GM21423 (cell line): ENCODE results near the gene AGAP2.

Experiments used
- ATAC-seq: cut with Tn5 transposase; IDR thresholded peaks from one replicate; pipeline ENCODE4 v1.9.1; 2021; ENCODE audit warnings: mild to moderate bottlenecking, moderate library complexity; ENCODE audit not compliant: unreplicated experiment

Gene AGAP2

GRCh38 chr12:57737467-57738460, 778 bp downstream of the AGAP2 start:
- no peak for ATAC-seq

DNA sequence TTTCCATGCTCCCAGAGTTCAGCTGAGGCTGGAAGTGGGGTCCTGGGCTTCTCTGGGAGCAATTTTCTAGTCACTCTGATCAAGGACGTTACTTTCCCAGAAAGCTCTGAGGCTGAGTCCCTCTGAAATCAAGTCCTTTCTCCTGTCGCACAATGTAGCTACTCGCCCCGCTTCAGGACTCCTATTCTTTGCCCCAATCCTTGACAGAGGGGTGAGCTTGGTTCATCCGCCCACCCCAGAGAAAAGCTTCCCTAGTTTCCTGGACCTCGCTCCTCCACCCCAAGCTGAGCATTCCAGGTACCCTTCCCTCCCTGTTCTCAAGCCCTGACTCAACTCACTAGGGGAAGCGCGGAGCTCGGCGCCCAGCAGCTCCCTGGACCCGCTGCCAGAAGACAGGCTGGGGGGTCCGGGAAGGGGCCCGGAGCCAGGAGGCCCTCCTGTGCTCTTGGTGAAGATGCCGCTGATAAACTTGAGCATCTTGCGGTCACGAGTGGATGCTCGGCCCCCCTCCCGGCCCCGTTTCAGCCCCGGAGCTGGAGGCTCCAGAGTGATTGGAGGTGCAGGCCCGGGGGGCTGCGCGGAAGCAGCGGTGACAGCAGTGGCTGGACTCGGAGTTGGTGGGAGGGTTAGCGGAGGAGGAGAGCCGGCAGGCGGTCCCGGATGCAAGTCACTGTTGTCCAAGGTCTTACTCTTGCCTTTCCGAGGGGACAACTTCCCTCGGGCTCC, 1.6 kb downstream of the AGAP2 start:
- ATAC-seq = no peak

DNA sequence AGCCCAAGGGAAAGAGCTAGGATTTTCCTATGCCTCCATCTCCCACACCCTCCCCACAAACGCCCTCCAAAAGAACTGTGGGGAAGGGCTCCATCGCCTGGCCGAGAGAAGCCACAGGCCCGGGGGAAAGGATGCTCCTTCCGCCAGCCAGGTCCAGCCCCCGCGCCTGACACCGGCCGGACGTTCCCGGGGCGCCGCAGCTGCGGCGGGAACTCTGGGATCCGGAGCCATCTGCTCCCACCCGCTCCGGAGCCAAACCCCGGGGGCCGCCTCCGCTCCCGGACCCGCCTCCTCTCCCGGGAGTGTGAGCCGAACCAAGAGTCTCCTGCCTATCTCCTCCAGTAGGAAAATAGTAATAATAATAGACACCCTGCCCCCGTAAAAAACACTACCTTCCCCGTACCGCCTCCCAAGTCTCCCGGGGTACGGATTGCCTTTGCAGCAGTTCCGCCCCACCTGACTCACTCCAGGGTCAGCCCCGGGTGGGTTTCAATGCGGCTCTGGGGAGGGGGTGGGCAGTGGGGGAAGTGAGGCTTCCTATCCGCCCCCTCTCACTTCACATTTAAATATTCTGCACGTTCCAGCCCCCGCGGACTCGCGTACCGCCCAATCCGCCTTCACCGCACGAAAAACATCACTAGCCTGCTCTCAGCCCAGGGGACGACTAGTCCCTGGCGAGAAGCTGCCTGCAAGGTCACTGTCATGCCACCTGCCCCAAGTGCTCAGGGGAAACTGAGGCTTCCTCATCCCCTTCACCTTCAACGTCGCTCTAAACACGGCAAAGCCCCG, 2.4 kb downstream of the AGAP2 start:
- ATAC-seq = no peak

DNA sequence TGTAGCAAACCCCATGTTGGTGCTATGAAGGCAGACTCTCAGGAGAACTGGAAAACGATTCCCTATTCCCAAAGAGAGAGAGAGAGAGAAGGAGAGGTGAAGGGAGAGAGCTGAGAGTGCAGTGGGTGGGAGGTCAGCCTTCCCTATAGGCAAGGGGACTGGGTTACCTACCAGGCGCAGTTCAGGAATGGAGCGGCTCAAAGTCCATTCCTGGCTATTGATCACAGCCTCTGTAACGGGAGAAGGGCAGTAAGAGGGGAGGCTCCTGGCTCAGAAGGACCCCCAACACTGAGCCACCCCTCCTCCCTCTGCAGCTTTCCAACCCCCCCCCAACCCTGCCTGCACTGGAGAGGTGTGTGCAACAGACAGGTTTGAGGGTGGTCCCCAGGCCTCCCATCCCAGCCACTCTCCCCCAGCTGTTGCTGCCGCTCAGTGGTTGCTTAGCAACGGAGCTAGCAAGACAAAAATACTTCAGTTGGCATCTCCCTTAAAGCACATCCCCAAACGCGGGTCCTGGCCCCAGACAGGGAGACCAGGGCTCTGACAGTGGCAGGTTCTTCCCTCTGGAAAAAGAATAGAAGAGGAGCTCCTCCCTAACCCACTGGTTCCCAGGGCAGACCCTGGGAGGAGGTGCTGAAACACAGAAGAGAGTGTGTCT, 3.2 kb downstream of the AGAP2 start:
- no peak for ATAC-seq

DNA sequence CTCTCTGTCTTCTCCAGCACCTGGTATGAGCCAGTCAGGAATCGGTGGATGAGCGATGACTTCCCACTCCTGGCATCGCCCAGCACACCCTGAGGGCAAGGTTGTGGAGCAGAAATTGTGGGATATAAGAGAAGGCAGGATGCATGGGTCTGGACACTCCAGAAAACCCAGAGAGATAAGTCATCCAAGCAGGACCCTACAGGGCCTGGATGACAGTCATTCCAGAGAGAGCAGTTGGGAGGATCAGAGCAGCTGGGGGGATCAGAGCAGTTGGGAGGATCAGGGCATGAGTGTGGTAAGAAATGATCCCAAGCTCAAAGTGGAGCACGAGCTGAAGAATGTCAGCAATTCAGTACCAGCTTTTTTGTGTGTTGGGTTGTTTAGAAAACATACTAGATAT, 4.0 kb downstream of the AGAP2 start:
- no peak for ATAC-seq

DNA sequence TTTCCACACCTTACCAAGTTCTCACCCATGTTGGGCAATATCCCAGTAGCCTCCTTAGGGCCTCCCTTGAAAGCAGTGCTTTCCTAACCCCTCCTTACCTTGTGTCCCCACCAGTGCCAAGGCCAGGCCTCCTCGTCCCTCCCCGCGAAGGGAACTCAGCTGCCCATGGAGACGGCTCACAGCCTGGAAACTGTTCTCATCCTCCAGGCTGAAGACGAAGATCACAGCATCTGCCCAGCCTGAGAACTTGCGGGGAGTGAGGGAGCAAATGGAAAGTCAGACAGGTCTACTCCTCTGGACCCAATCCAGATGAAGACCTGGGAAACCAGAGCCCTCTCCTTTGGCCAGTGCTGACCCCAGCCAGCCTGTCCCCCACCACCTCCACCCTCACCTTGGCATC, 4.6 kb downstream of the AGAP2 start:
- no peak for ATAC-seq

DNA sequence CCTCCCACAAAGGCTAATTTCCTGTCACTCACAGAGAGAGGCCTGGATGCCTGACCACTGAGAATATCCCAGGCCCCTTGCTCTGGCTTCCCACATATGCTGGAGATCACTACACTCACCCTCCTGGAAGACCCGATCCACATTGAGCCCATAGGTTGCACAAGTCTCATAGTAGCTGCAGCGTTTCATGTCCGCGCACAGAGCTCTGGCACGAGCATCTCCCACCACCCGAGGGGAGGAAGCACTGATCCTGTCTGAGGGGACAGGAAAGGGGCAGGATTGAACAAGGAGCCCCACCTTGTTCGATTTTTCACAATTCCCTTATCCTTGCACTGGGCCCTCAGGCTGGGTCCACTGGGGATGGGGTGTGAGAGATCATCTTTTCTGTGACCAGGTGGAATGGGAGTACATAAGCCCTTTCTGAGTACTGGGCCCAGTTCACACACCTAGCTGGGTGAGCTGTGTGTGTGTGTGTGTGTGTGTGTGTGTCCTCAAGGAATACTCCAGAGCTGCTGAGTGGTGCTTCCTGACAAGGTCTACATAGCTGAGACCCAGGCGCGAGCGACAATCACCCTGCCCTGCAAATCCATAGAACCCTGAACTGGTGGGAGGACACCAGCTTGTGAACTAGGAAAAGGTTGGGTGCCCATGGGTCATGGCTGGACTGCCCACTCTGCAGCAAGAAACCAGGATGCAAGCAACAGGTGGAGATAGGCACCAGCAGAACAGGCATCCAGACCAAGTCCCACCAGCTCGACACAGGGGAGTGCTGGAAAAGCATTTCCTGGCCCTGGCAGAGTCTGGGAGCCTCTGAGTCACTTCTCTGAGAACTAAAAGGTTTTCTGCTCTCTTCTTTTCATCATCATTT, 5.6 kb downstream of the AGAP2 start:
- no peak for ATAC-seq

DNA sequence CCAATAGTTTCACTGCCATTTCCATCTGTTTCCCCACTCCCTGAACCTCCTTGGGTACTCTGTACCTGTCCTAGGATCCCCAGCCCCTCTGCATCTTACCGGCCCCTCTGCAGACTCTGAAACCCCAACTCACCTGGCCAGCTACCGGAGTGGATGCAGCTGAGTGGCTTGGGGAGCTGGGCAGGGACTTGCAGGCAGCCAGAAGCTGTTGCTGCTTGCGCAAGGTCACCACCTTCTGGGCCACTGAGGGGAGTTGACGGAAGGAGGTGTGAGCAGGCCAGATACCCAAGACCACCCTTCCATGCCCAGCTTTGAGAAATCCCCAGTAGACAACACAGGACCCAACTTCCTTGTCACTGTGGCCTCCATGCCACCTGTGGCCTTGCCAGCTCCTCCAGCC, 6.3 kb downstream of the AGAP2 start:
- ATAC-seq = no peak

DNA sequence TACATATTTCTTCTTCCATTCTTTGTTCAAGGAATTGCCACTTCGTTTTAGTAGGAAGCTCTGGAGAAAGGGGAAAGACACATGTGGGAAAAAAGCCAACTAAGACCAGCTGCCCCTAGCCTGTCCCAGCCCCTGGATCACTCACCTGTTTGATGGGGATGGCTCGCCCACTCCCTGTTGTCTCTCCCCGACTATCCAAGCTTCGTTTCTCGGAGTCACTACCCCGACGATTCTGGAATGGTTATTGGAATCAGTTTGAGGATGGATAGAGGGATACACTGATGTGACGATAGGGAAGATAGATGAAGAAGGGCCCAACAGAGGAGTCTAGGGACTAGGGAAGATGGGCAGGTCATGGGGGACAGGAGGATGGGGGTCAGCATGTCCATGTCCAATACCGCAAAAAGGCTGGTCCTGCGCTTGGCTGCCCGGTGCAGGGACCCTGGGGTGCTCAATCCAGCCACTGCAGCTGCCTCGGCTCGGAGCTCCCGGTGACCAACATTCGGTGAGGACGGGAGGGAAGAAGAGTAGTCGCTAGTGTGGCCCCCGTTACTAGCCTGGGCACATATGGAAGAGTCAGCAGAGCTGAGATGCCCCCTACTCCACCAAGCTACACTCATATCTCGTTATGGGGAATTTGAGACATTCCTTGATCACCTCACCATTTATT, 7.0 kb downstream of the AGAP2 start:
- ATAC-seq = no peak

- no peak for ATAC-seq
Observed at GRCh38 chr12:57730336-57731067, 8.0 kb downstream of the AGAP2 start.

GRCh38 chr12:57729321-57729844, 9.2 kb downstream of the AGAP2 start:
- no peak for ATAC-seq

DNA sequence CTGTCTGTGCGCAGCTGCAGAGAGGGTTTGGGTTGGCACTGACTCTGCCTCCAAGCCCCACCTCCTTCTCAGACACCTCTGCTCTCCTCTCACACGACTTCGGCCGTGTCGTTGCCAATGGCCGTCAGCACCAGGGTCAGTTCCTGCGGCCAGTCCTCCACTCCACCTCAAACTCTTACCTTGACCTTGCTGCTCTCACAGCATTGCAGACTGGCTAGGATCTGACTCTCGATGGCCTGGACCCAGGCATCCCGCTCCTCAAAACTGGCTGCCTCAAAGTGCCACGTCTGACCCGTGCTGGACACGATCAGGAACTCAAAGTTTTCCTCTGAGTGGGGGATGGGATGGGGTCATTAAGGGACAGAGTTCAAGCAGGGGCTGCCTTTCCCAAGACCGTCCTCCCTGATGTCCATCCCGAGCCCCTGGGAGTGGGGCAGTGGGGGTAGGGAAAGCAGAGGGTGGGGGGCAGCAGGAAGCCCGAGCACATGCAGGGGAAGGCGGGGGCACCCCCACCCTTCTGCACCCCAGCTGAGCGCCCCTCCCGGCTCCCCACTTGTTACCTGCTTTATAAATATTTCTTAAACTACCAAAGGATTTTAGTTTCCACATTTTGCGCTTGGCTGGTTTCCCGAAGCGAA, 10.7 kb downstream of the AGAP2 start:
- no peak for ATAC-seq

GRCh38 chr12:57726884-57727757, 11.4 kb downstream of the AGAP2 start:
- ATAC-seq = no peak

GRCh38 chr12:57726151-57726883, 12.2 kb downstream of the AGAP2 start:
- no peak for ATAC-seq

DNA sequence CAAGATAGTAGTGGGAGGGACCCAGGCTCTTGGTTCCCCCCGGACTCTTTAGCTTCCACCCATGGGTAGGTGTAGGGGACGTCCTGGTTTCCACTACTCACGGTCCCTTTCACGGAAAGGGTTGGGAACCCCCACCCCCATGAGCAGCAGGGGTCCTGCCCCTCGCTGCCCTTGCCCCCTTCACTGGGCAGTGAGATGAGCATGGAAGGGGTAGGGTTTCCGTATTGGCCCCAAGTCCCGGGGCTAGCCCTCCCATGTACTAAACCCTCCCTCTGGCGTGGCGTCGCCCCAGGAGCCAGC, 12.7 kb downstream of the AGAP2 start:
- no peak for ATAC-seq

GRCh38 chr12:57724936-57725740, 13.4 kb downstream of the AGAP2 start:
- ATAC-seq = no peak
